Renal cortex interstitium (tissue), 15 donors: Measurements from ENCODE around the gene THUMPD3. TPM values are rescaled to one million over a fixed set of nuclear protein-coding genes. Genes with fewer than 3 reads are reported as not detected.

Experiments
- DNase-seq, 11 donors: peaks; one replicate each; pipeline ENCODE4 v3.0.0-alpha.2; 2013; ENCODE audit warnings: low read depth in 9 of 11, low spot score in 4 of 11; ENCODE audit errors: extremely low read depth in 1 of 11
- long read RNA-seq, 16 experiments: transcript quantifications; one replicate each; lab custom pipeline, GENCODE V29; 2026
- polyA plus RNA-seq, 3 donors: library from polyadenylated mRNA; unstranded; fragments of 120-200 nt; gene quantifications; one replicate each; pipeline ENCODE4 v1.2.1, GENCODE V29; 2013; ENCODE audit not compliant: insufficient read length in 3 of 3

The THUMPD3 gene
- polyA plus RNA-seq = 10 to 100 TPM; 54.3 to 63.9 (median 59.7) TPM
- long read RNA-seq, donor 1 = 0 reads
- long read RNA-seq, donor 2, partial matches to known transcripts = 0 of 3 reads
- long read RNA-seq, donor 2, other reads (novel, unspliced or antisense) = 0 of 3 reads
- long read RNA-seq, donor 3, transcript THUMPD3-201 (10 exons, 3,961 nt) = minor isoform, 5 of 26 reads
- long read RNA-seq, donor 3, transcript THUMPD3-206 (10 exons, 2,877 nt) = major isoform, 6 of 26 reads
- long read RNA-seq, donor 3, partial matches to known transcripts = 14 of 26 reads
- long read RNA-seq, donor 3, other reads (novel, unspliced or antisense) = 0 of 26 reads
- long read RNA-seq, donor 4, partial matches to known transcripts = 0 of 4 reads
- long read RNA-seq, donor 4, other reads (novel, unspliced or antisense) = 0 of 4 reads
- long read RNA-seq, donor 5 = 0 reads
- long read RNA-seq, donor 6, partial matches to known transcripts = 0 of 3 reads
- long read RNA-seq, donor 6, other reads (novel, unspliced or antisense) = 0 of 3 reads
- long read RNA-seq, donor 7, partial matches to known transcripts = 6 of 10 reads
- long read RNA-seq, donor 7, other reads (novel, unspliced or antisense) = 0 of 10 reads
- long read RNA-seq, donor 8, partial matches to known transcripts = 67 of 79 reads
- long read RNA-seq, donor 8, other reads (novel, unspliced or antisense) = 6 of 79 reads
- long read RNA-seq, donor 9, transcript THUMPD3-206 (10 exons, 2,877 nt) = major isoform, 6 of 13 reads
- long read RNA-seq, donor 9, partial matches to known transcripts = 5 of 13 reads
- long read RNA-seq, donor 9, other reads (novel, unspliced or antisense) = 0 of 13 reads
- long read RNA-seq, donor 10, partial matches to known transcripts = 0 of 4 reads
- long read RNA-seq, donor 10, other reads (novel, unspliced or antisense) = 0 of 4 reads
- long read RNA-seq, donor 11, transcript THUMPD3-206 (10 exons, 2,877 nt) = major isoform, 5 of 5 reads
- long read RNA-seq, donor 11, partial matches to known transcripts = 0 of 5 reads
- long read RNA-seq, donor 11, other reads (novel, unspliced or antisense) = 0 of 5 reads
- long read RNA-seq, donor 12, partial matches to known transcripts = 11 of 11 reads
- long read RNA-seq, donor 12, other reads (novel, unspliced or antisense) = 0 of 11 reads
- long read RNA-seq, donor 13, partial matches to known transcripts = 10 of 32 reads
- long read RNA-seq, donor 13, other reads (novel, unspliced or antisense) = 13 of 32 reads
- long read RNA-seq, donor 14, partial matches to known transcripts = 8 of 9 reads
- long read RNA-seq, donor 14, other reads (novel, unspliced or antisense) = 0 of 9 reads
- long read RNA-seq, donor 15, partial matches to known transcripts = 5 of 7 reads
- long read RNA-seq, donor 15, other reads (novel, unspliced or antisense) = 0 of 7 reads
- long read RNA-seq, donor 16, partial matches to known transcripts = 48 of 62 reads
- long read RNA-seq, donor 16, other reads (novel, unspliced or antisense) = 6 of 62 reads

- DNase-seq = peak; percentile 81 to 89 (median 88)
Observed at GRCh38 chr3:9362731-9363530, at the start of gene THUMPD3. TSS of gene THUMPD3 (plus strand) at chr3:9363054. CDS start at chr3:9365069, 2,015 bp downstream.

- DNase-seq = no peak
Observed at GRCh38 chr3:9314796-9315195, 48.1 kb upstream of the THUMPD3 start.

GRCh38 chr3:9316881-9317361, 45.9 kb upstream of the THUMPD3 start:
- DNase-seq = peak in 7 of 11 donors; percentile 28 to 63 (median 56)

GRCh38 chr3:9322780-9323179, 40.1 kb upstream of the THUMPD3 start:
- no peak for DNase-seq

GRCh38 chr3:9324944-9325343, 37.9 kb upstream of the THUMPD3 start:
- DNase-seq = no peak

GRCh38 chr3:9327578-9327977, 35.3 kb upstream of the THUMPD3 start:
- no peak for DNase-seq

GRCh38 chr3:9330166-9330703, 32.6 kb upstream of the THUMPD3 start:
- no peak for DNase-seq

- DNase-seq = no peak
Observed at GRCh38 chr3:9331171-9331570, 31.7 kb upstream of the THUMPD3 start.

GRCh38 chr3:9332250-9333030, 30.4 kb upstream of the THUMPD3 start:
- no peak for DNase-seq

GRCh38 chr3:9339761-9340471, 22.9 kb upstream of the THUMPD3 start:
- peak in 1 of 11 donors; percentile 45 for DNase-seq

- no peak for DNase-seq
Observed at GRCh38 chr3:9340472-9340902, 22.4 kb upstream of the THUMPD3 start.

GRCh38 chr3:9342696-9343095, 20.2 kb upstream of the THUMPD3 start:
- no peak for DNase-seq

GRCh38 chr3:9343115-9343514, 19.7 kb upstream of the THUMPD3 start:
- no peak for DNase-seq

- no peak for DNase-seq
Observed at GRCh38 chr3:9345041-9345440, 17.8 kb upstream of the THUMPD3 start.

- DNase-seq = no peak
Observed at GRCh38 chr3:9346141-9346540, 16.7 kb upstream of the THUMPD3 start.

GRCh38 chr3:9347081-9347480, 15.8 kb upstream of the THUMPD3 start:
- no peak for DNase-seq
